ENCODE data around the gene CD200.

DNA sequence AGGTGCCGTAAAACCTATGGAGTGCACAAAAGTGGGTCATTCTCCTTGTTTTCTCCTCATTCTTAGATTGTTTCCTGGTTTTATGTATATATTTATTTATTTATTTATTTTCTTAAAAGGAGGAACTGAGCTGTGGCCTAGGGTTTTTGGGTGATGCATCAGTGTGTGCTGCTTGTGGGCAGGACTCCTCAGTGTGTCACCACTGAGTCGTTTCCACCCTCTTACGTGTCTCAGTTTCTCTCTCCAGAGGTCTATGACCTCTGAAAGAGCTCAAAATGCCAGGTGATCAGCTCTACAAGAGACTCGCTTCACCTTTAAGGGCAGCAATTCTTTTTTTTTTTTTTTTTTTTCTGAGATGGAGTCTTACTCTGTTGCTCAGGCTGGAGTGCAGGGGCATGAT is 72.9 kb downstream of the CD200 start:
- no peak for TF ChIP-seq POLR2A (IDR thresholded peaks at IDR 0.05; ENCODE audit: low read depth, low read length)
- TF ChIP-seq POLR2AphosphoS5 (IDR thresholded peaks at IDR 0.05; ENCODE audit: low read depth, low read length) = no peak
- TF ChIP-seq TAF1 (IDR thresholded peaks at IDR 0.05; ENCODE audit: borderline replicate concordance, low read depth, low read length) = no peak
